ENCODE measurements around the gene CERT1.
A peak's percentile ranks its signal among the peaks of the same experiment; 100 is the strongest.

- TF ChIP-seq POLR2AphosphoS5 (IDR thresholded peaks at IDR 0.05; ENCODE audit: borderline replicate concordance, low read depth, low read length) (peak; percentile 83), EZH2 (IDR thresholded peaks at IDR 0.05) (no peak), FOXP2 (optimal IDR thresholded peaks at IDR 0.05; ENCODE audit: control extremely low read depth, extremely low read length, insufficient read depth) (peak; percentile 54)
Measured at GRCh38 chr5:75511435-75512382, at the start of gene CERT1, which contains the start of gene POLK.
